GM18868 (cell line): ENCODE data around the gene CIC.

Experiments
- ATAC-seq: cut with Tn5 transposase; IDR thresholded peaks from one replicate; pipeline ENCODE4 v1.9.1; 2021; ENCODE audit warnings: mild to moderate bottlenecking, moderate library complexity; ENCODE audit not compliant: unreplicated experiment

The CIC gene

GRCh38 chr19:42275103-42275502 lies 6.1 kb downstream of the CIC start:
- no peak for ATAC-seq

- no peak for ATAC-seq
Measured at GRCh38 chr19:42275517-42275916, 6.5 kb downstream of the CIC start.

- no peak for ATAC-seq
Measured at GRCh38 chr19:42276284-42276683, 7.2 kb downstream of the CIC start.

- no peak for ATAC-seq
Measured at GRCh38 chr19:42276821-42277220, 7.8 kb downstream of the CIC start.

- no peak for ATAC-seq
Measured at GRCh38 chr19:42277821-42278451, 8.9 kb downstream of the CIC start.

- no peak for ATAC-seq
Measured at GRCh38 chr19:42278452-42279154, 9.6 kb downstream of the CIC start.

- no peak for ATAC-seq
Measured at GRCh38 chr19:42279155-42279901, 10.3 kb downstream of the CIC start.

GRCh38 chr19:42279902-42280814 lies 11.1 kb downstream of the CIC start:
- peak; percentile 37 for ATAC-seq

- no peak for ATAC-seq
Measured at GRCh38 chr19:42280815-42281145, 11.7 kb downstream of the CIC start.

GRCh38 chr19:42281146-42281826 lies 12.2 kb downstream of the CIC start:
- no peak for ATAC-seq

- no peak for ATAC-seq
Measured at GRCh38 chr19:42281827-42282762, 13.0 kb downstream of the CIC start.

- no peak for ATAC-seq
Measured at GRCh38 chr19:42282819-42283187, 13.8 kb downstream of the CIC start.

GRCh38 chr19:42283188-42284065 lies 14.4 kb downstream of the CIC start:
- peak; percentile 45 for ATAC-seq

GRCh38 chr19:42284066-42284501 lies 15.0 kb downstream of the CIC start:
- peak; percentile 28 for ATAC-seq

GRCh38 chr19:42284591-42285341 lies 15.7 kb downstream of the CIC start:
- no peak for ATAC-seq

- ATAC-seq, result no peak
Measured at GRCh38 chr19:42285541-42285941, 16.5 kb downstream of the CIC start.

- no peak for ATAC-seq
Measured at GRCh38 chr19:42285988-42286348, 16.9 kb downstream of the CIC start.
